ENCODE data around the gene ROR1.

The ROR1 gene

DNA sequence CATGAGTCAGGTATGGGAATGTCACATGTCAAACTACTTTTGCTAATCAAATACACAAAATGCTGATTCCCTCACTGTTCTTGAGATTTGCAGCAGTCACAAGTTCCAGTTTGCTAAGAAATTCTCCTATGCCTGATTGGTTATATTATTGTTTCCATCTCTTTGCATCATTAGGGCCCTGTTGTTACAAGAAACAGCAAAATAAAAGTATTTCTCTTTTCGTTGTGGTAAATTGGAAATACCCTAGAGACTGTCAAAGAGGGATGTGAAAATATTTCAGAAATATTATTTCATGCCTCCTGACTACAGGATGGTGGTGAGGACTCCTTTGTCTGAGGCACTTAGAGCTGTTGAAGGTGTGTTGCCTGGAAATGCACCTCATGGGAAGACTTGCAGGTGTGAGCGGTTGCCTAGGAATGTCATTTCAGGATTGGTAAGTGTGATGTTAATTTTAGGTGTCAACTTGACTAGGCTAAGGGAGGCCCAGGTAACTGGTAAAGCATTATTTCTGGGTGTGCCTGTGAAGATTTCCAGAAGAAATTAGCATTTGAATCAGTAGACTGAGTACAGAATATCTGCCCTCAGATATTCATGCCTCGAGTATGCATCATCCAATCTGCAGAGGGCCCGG lies 117.4 kb downstream of the ROR1 start:
- no peak for TF ChIP-seq JUND (IDR thresholded peaks at IDR 0.05; ENCODE audit: low read depth)
- DNase-seq (ENCODE audit: low read depth in 1 of 2, low spot score in 1 of 2), result no peak
- in situ Hi-C loops (cut with HindIII; ENCODE audit: low pct_unique_long_range_greater_than_20kb, low sequenced_read_pairs), result no loop called here

DNA sequence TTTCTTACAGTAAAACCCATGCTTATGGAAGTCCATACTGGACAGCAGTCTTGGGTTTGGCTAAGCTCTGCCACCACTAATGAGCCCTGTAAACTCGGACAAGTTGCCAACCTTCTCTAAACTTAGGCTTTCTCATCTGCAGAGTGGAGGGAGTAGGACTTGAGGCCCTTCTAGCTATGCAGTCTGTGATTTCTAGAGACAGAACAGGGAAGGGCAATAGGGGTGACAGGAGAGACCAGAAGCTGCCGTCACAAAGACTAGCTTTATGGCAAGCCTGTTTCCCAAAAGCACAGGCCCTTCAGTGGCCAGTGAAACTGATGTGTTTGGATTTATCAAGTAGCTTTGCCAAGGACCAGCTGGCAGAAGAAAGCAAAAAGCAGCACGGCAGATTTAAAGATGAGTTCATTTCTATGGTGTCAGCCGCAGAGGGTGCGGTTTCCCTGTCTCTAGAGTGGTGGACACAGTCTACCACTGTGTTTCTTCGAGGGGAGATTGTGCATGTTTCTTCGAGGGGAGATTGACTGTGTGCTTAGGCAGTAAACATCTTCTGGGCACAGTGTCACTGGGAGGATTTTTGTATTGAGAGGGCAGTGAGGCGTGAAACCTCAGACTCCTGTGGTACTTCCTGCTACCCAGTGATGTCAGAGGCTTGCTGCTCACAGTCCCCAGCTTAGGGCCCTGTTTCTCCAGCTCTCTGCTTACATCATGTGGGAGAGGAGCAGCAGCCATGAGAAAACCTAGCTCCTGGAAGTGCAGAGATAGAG lies 119.0 kb downstream of the ROR1 start:
- in situ Hi-C loops (cut with HindIII; ENCODE audit: low pct_unique_long_range_greater_than_20kb, low sequenced_read_pairs), result no loop called here
- no peak for TF ChIP-seq JUND (IDR thresholded peaks at IDR 0.05; ENCODE audit: low read depth)

GRCh38 chr1:63893976-63894375 lies 120.2 kb downstream of the ROR1 start:
- TF ChIP-seq JUND (IDR thresholded peaks at IDR 0.05; ENCODE audit: low read depth), result no peak
- in situ Hi-C loops (cut with HindIII; ENCODE audit: low pct_unique_long_range_greater_than_20kb, low sequenced_read_pairs), result no loop called here
- no peak for DNase-seq (ENCODE audit: low read depth in 1 of 2, low spot score in 1 of 2)

More for the DNA sequence above, 119.0 kb downstream of the ROR1 start:
- no peak for DNase-seq (ENCODE audit: low read depth in 1 of 2, low spot score in 1 of 2)

GRCh38 chr1:63894627-63895265 lies 120.9 kb downstream of the ROR1 start:
- no peak for DNase-seq (ENCODE audit: low read depth in 1 of 2, low spot score in 1 of 2)
- in situ Hi-C loops (cut with HindIII; ENCODE audit: low pct_unique_long_range_greater_than_20kb, low sequenced_read_pairs), result no loop called here
- TF ChIP-seq JUND (IDR thresholded peaks at IDR 0.05; ENCODE audit: low read depth), result no peak

DNA sequence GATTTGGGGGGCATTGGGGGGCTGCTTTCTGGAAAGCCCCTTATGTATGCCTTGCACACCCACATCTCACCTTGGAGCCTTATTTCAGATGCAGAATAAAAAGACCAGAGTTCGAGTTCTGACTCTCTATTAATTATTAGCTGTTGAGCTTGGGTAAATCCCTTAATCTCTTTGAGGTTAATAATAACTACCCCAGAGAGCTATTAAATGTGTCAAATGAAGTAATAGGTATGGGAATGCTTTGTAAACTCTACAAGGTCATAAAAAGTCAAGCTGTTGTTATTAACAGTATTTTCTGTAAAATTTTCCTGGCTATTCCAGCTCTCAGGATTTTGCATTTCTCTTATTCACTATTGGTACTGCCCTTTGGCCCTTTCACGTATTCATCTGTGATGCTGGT lies 122.9 kb downstream of the ROR1 start:
- in situ Hi-C loops (cut with HindIII; ENCODE audit: low pct_unique_long_range_greater_than_20kb, low sequenced_read_pairs), result no loop called here
- DNase-seq (ENCODE audit: low read depth in 1 of 2, low spot score in 1 of 2), result no peak
- TF ChIP-seq JUND (IDR thresholded peaks at IDR 0.05; ENCODE audit: low read depth), result no peak

DNA sequence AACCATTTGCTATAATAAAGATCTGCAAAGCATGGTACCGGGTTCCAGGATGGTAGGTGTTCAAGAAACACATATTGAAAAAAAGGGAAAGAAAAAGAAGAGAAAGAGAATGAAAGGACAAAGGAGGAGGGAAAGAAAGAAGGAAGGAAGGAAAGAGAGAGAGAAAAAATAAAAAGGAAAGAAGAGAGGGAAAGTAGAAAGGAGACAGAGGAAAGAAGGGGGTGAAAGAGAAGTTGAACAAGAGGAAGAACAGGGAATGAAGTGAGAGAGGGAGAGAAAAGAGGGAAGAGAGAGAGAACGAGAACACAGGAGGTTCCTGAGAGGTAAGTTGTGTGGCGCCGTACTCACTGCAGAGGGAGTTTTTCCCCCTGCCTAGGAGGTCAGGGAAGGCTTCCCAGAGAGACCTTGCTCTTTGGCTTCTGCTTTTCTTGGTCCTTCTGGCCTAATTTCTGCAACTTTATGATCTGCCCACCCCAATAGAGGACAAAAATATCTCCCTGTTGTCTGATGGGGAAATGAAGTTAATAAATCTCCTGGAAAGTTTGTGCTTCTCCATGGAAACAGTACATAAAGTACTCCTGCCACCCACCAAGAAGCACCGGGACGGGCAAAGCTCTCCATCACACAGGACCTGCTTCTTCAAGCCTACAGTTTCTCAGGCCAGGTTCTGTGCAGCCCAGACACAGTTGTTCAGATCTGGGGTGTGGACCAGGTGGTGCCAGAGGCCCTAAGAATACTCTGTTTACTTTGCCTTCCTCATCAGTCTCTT lies 124.8 kb downstream of the ROR1 start:
- DNase-seq (ENCODE audit: low read depth in 1 of 2, low spot score in 1 of 2), result no peak
- no peak for TF ChIP-seq JUND (IDR thresholded peaks at IDR 0.05; ENCODE audit: low read depth)
- in situ Hi-C loops (cut with HindIII; ENCODE audit: low pct_unique_long_range_greater_than_20kb, low sequenced_read_pairs), result no loop called here

DNA sequence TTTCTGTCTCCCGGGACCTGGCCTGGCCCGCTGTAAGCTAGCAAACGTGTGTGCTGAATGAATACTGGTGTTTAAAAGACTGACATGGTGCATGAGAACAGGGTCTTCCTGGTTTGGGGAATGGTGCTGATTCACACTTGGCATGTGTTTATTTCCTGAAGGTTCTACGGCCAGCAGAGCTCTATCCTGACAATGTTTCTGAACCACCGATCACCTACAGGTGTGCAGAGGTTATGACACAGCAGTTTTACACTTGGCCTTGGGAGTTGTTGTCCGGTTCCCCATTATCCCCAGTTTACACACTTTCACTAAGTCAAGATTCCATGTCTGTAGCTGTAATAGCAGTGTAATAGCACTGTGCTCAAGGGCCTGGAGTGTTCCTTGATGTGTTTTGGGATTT lies 127.3 kb downstream of the ROR1 start:
- in situ Hi-C loops (cut with HindIII; ENCODE audit: low pct_unique_long_range_greater_than_20kb, low sequenced_read_pairs), result no loop called here
- no peak for DNase-seq (ENCODE audit: low read depth in 1 of 2, low spot score in 1 of 2)

DNA sequence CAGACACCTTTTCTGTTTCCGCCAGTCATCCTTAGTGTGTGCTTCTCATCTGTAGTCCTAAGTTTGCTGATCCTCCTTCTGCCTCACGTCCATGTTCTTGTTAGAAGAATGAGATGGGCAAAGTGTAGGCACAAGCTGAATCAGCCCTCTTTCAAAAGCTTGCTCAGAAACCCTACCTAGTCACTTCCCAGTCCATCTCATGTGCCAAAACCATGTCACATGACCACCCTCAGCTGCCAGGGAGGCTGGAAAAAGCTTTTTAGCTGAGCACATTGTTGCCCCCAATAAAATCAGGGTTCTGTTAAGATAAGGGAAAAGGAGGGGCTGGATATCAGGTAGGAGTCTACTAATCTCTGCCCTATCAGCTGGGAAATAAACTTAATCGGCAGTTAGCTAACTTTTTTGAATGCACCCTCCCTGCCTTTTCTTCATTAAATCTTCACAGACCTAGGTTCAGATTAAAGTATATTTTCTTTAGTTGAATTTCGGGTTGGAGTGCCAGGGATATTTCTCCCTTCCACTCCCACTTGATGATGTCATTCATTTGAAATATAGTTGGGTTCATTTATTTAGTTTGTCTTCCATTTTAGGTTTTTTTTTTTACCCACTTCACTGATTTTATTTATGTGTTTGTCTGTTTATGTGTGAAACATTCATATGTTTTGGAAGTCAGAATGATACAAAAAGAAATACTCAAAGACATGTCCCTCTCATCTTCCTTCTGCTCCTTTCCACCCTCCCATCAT lies 129.2 kb downstream of the ROR1 start:
- in situ Hi-C loops (cut with HindIII; ENCODE audit: low pct_unique_long_range_greater_than_20kb, low sequenced_read_pairs), result no loop called here

More for the DNA sequence above, 127.3 kb downstream of the ROR1 start:
- no peak for TF ChIP-seq JUND (IDR thresholded peaks at IDR 0.05; ENCODE audit: low read depth)

DNA sequence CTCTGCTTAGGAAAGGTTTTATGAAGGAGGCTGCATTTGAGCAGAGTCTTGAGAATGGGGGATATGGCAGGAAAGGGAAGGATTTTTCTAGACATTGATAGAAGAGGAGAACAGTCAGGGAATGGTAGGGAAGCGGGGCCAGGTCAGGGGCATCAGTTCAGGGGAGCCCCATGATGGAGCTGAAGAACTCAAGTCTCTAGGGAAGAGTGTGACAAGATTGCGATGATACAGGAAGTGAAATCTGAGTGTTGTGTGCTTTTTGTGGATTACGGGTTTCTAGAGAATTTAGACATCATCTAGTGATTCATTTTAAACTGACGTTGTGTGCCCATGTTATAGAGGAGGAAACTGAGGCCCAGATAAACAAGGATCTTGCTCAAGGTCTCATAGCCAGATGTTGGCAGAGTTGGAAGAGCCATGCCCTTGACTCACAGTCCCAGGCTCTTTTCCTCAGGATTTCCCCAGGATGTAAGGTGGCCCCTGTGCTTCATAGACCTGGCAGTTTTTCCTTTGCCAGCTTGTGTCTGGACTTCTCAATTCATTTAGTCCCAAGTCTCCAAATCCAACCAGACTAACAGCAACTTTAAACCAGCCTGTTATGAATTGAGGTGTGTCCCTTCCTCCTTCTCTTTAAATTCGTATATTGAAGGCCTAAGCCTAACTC lies 130.3 kb downstream of the ROR1 start:
- TF ChIP-seq JUND (IDR thresholded peaks at IDR 0.05; ENCODE audit: low read depth), result no peak
- DNase-seq (ENCODE audit: low read depth in 1 of 2, low spot score in 1 of 2), result no peak
- in situ Hi-C loops (cut with HindIII; ENCODE audit: low pct_unique_long_range_greater_than_20kb, low sequenced_read_pairs), result no loop called here

More for the DNA sequence above, 129.2 kb downstream of the ROR1 start:
- no peak for DNase-seq (ENCODE audit: low read depth in 1 of 2, low spot score in 1 of 2)
- no peak for TF ChIP-seq JUND (IDR thresholded peaks at IDR 0.05; ENCODE audit: low read depth)

DNA sequence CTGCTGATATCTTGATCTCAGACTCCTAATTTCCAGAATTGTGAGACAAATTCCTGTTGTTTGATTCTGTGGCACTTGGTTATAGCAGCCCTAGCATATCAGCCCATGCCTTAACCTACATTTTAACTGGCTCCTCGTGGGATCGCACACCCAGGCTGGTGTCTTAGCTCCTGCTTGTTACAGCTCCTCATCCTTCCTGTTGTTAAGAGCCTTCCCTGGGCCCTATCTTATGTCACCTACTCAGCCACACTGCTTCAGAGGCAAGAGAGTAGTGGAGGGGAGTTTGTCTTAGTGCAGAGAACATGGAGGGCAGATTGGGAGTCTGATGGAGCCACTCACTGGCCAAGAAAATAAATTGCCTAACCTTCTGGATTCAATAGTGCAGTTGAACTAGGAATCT lies 131.0 kb downstream of the ROR1 start:
- DNase-seq (ENCODE audit: low read depth in 1 of 2, low spot score in 1 of 2), result no peak
- no peak for TF ChIP-seq JUND (IDR thresholded peaks at IDR 0.05; ENCODE audit: low read depth)
- in situ Hi-C loops (cut with HindIII; ENCODE audit: low pct_unique_long_range_greater_than_20kb, low sequenced_read_pairs), result no loop called here

DNA sequence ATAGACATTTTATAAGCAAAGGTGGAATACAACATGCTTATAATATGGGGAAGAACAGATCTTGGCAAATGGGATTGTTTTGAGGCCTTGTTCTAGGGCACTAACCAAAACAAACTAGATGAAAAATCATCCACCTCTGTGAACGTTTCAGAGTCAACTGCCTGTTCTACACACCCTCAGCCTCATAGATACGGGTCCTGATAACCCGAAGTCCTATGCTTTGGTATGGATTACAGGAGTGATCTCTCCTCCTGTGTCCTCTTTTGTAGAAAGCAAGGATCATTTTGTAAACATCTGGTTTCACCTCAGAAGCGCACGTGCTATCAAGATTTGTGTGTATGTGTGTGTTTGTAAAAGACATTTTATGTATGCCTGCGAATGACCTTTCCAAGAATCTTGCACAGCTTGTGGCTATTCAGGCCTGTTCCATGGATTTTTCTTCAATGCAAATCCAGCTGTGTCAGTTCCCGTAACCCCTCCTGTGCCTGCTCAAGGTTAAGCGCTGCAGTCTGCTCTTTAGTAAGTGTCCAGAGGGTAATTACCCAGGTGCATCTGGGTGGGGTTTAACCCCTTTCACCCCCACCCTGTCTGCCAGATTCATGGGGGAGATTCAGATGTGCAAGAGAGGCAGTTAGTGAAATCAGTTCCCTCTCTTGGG lies 132.4 kb downstream of the ROR1 start:
- in situ Hi-C loops (cut with HindIII; ENCODE audit: low pct_unique_long_range_greater_than_20kb, low sequenced_read_pairs), result no loop called here

More for the DNA sequence above, 132.4 kb downstream of the ROR1 start:
- no peak for DNase-seq (ENCODE audit: low read depth in 1 of 2, low spot score in 1 of 2)
- no peak for TF ChIP-seq JUND (IDR thresholded peaks at IDR 0.05; ENCODE audit: low read depth)
